Adipocyte (in vitro differentiated cells): ENCODE results near the gene KIF6.

Source experiments
- DNase-seq: peaks from one replicate; pipeline ENCODE4 v3.0.0-alpha.2; 2015; ENCODE audit warnings: low read depth
- H3K27me3 ChIP-seq: replicated peaks from 2 replicates; pipeline ENCODE4 v1.7.0; 2013; ENCODE audit warnings: mild to moderate bottlenecking, low read length, moderate library complexity; ENCODE audit not compliant: control insufficient read depth, insufficient read depth
- H3K36me3 ChIP-seq: 2 replicates; pipeline ENCODE4 v1.7.0; 2013; ENCODE audit warnings: low read length, mild to moderate bottlenecking, moderate library complexity; ENCODE audit not compliant: control insufficient read depth, insufficient read depth, severe bottlenecking
- H3K4me1 ChIP-seq: 2 replicates; pipeline ENCODE4 v1.7.0; 2013; ENCODE audit warnings: mild to moderate bottlenecking, low read length, moderate library complexity; ENCODE audit not compliant: control insufficient read depth, insufficient read depth
- H3K4me3 ChIP-seq: 2 replicates; pipeline ENCODE4 v1.7.0; 2013; ENCODE audit warnings: mild to moderate bottlenecking, low read length, moderate library complexity
- H3K9ac ChIP-seq: 2 replicates; pipeline ENCODE4 v1.7.0; 2013; ENCODE audit warnings: mild to moderate bottlenecking, low read length, moderate library complexity
- H3K9me3 ChIP-seq: 2 replicates; pipeline ENCODE4 v1.7.0; 2013; ENCODE audit warnings: mild to moderate bottlenecking, low read length, moderate library complexity; ENCODE audit not compliant: control insufficient read depth

Gene KIF6

DNA sequence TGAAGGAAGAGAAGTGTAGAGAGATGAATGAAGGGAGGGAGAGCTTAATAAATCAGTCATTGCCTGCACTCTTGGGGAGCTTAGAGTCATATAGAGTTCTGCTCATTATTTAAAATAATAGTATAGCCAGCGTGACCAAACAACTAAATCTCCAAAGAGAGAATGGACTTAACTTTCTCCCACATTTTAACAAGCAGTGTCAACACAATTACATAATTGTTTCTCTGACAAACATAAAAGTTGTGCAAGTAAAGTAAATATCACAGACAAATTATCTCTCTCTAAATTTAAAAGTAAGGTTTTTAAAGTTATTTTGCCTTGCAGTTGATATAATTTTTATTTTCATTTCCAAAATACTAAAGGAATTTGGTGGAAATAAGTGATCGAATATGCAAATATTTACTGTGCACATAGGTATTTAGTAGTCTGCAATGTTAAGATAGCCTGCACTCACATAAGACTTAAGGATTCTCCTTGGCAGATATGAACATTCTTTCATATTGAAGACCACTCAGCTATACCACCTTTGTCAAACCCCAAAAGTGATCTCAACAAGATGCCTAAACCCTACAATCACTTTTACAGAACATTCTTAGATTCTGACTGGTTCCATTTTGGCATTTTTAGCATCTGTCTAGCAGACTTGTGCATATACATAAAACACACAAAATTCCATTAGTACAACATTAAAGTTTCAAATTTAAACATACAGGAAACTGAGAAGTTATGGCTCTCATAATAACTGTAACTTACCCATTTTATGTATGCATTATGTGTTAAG is 67.7 kb downstream of the KIF6 start:
- peak overlapping the region; percentile 34 for H3K4me3 ChIP-seq
- H3K9ac ChIP-seq: no peak overlapping the region
- no peak for DNase-seq
- no peaks in the 10 kb centered on the region for H3K36me3 ChIP-seq
- H3K9me3 ChIP-seq: no peaks in the 10 kb centered on the region
- H3K4me1 ChIP-seq: peaks cover 11% of the 10 kb centered on the region
- no peaks in the 10 kb centered on the region for H3K27me3 ChIP-seq

DNA sequence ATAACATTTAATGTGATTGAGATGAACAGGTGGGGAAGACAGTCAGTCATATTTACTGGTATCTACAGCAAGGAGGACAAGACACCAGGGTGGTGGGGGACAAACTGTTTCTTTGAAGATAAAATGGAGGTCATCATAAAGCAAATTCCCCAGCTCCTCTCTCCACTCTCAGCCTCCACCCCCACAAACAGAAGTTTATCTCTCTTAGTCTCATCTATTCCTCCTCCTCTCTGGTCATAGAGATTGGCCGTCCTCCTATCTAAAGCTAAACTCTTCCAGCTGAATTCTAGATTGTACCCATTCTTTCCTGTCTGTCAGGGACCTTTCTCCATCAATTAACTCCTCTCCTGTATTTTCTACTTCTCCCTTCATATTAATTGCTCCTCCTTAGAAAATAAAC is 71.1 kb downstream of the KIF6 start:
- Histone ChIP-seq H3K9me3 (no peaks in the 10 kb centered on the region), H3K27me3 (no peaks in the 10 kb centered on the region), H3K9ac (no peak overlapping the region), H3K4me3 (no peak overlapping the region), H3K36me3 (no peaks in the 10 kb centered on the region), H3K4me1 (peaks cover 21% of the 10 kb centered on the region)
- DNase-seq: no peak

DNA sequence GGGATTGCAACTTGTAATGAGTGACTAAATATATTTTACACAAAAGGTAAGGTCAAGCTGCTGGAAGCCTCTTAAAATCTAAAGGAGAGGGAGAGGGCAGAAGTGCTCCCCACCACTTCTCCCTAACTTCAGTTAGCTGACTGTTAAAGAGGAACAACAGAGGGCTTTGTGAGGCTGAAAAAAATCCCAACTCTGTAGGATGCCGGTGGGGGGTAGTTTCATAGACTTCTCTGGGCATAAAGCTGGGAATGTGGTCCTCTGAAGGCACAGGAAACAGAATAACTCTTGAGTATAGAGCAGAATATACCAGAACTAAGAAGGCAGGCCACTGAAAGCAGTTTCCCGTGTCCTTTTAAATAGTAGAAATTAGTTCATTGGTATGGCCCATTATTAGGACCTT is 71.6 kb downstream of the KIF6 start:
- Histone ChIP-seq H3K27me3 (no peaks in the 10 kb centered on the region), H3K9ac (no peak overlapping the region), H3K36me3 (no peaks in the 10 kb centered on the region), H3K4me3 (no peak overlapping the region), H3K4me1 (peaks cover 21% of the 10 kb centered on the region), H3K9me3 (no peaks in the 10 kb centered on the region)
- no peak for DNase-seq

DNA sequence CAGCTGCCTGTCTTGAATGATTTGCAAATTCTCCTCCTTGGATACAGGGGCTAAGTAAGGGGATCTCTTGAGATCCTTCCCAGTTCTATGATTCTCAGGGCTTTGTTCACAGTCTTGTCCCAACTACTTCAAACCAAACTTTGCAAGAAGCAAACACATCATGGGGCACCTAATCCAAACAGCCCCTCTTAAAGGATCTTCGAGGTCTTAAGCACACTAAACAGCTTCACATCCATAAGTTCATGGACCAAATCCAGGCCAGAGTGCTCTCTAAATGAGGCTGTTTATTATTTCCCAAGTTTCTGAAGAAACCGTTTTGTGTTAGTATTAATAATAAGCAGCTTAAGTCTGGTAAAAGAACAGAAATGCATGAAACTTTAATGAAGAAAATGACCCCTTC is 75.2 kb downstream of the KIF6 start:
- Histone ChIP-seq H3K9me3 (no peaks in the 10 kb centered on the region), H3K4me3 (no peak overlapping the region), H3K36me3 (no peaks in the 10 kb centered on the region), H3K9ac (no peak overlapping the region), H3K4me1 (peaks cover 23% of the 10 kb centered on the region), H3K27me3 (no peaks in the 10 kb centered on the region)
- DNase-seq: no peak

DNA sequence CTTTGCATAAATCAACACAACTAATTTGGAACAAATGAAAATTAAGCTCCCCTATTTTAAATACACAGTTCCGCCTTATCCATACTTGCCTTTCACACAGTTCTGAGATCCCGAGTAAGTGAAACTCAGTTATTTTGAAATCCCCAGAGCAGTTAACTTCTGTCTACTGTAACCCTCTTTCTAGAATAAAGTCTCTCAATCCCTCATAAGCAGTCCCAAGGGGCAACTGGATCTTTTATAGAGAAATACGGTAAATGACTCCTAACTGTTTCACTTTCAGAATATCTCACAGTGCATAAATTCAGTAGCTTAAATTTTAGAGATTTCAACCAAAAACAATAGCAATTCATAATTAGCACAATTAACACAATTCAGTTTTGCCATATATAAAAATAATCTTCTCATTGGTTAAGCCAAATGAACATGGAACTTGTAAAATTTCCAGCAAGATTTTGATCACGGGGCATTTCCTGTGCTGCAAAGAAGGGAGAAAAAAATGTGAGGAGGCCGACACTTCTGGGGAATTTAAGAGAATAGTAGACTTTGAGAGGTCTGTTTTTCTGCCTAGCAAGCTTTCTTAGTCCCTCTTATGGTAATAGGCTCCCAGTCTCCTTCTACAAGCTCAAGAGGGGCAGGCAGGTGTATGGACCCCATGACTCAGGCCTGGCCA is 78.3 kb downstream of the KIF6 start:
- Histone ChIP-seq H3K4me3 (peak overlapping the region; percentile 63), H3K9ac (peak overlapping the region; percentile 60), H3K27me3 (no peaks in the 10 kb centered on the region), H3K36me3 (no peaks in the 10 kb centered on the region), H3K4me1 (peaks cover 23% of the 10 kb centered on the region), H3K9me3 (no peaks in the 10 kb centered on the region)
- DNase-seq: no peak

DNA sequence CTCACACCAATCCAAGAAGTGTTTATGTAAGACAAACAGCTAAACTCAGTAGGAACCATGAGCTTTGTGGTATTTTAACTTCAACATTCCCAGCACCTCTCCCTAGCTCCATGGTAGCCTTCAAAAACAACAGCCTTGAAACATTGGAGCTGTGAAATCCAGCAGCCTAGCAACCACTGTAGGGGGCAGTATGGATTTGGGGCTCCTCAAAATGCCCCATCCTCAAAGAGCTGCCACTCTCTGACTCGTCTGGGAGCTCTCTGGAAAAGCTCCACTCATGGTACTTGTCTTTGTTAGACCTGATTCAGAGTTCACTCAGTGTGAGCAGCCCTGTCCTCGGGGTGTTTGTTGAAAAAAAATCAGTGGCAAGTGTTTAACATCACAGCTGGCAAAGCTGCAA is 82.9 kb downstream of the KIF6 start:
- no peaks in the 10 kb centered on the region for H3K9me3 ChIP-seq
- no peaks in the 10 kb centered on the region for H3K36me3 ChIP-seq
- H3K9ac ChIP-seq: no peak overlapping the region
- no peaks in the 10 kb centered on the region for H3K27me3 ChIP-seq
- no peak overlapping the region for H3K4me3 ChIP-seq
- peaks cover 10% of the 10 kb centered on the region for H3K4me1 ChIP-seq
- DNase-seq: no peak

DNA sequence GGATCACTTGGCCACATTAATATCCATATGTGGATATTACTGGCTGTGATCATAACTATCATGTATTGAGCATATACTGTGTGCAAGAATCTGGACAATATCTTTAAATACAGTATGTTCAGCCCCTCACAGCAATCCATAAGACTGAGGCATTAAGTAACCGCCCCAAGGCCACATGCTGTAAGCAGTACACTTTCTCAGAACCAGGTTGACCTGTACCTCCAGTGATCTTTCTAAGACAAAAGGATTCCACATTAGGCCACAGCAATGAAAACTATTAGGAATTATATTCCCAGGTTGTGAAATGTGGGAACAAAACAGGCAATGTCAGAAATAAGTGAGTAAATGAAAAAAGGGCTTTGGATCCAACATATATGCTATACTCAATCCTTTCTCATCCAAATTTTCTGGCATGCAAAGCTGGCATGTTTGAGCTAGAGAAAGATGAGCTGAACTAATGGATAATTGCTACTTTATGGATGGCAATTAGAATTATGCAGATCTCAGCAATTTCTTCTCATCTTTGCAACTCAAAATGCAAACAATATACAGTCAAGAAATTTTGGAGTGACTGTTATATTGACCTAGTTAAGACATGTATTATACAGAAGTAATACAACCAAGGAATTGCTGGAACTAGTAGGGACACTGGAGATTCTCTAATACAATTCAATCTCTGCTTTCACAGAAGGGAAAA is 86.9 kb downstream of the KIF6 start:
- DNase-seq: no peak
- Histone ChIP-seq H3K36me3 (no peaks in the 10 kb centered on the region), H3K4me1 (no peaks in the 10 kb centered on the region)

DNA sequence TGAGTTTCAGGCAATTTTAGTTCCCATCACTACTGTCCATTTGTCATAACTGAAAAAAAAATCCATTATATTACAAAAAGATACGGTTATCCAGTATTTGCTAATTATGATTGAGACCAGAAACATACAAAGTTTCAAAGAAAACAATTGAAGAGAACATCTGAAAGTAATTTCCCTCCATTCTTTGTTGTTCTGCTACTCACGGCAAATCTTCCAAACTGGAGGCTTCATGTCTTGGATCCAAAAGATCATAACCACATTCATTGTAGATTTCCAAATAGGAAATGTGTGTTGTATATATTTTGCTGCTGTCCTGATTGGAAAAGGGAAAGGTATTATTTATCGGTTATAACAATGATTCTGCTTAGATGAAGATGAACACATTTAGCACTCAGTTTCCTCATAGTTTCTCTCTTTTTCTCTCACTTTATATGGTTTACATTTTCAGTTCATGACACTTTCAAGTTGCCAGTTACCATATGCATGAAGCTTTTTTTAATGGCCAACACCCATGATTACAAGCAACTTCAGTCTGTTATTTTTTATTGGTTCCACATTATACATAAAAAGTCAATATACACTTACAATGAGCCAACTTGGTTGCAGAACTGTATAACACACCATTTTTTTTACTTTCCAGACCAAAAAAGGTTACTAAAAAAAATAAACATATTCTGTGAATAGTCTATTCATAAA is 90.4 kb downstream of the KIF6 start:
- Histone ChIP-seq H3K27me3 (no peaks in the 10 kb centered on the region), H3K9me3 (no peaks in the 10 kb centered on the region), H3K4me1 (no peaks in the 10 kb centered on the region), H3K9ac (no peak overlapping the region), H3K36me3 (no peaks in the 10 kb centered on the region), H3K4me3 (no peak overlapping the region)
- no peak for DNase-seq

More for the DNA sequence above, 86.9 kb downstream of the KIF6 start:
- Histone ChIP-seq H3K4me3 (no peak overlapping the region), H3K9me3 (no peaks in the 10 kb centered on the region), H3K9ac (no peak overlapping the region), H3K27me3 (no peaks in the 10 kb centered on the region)

DNA sequence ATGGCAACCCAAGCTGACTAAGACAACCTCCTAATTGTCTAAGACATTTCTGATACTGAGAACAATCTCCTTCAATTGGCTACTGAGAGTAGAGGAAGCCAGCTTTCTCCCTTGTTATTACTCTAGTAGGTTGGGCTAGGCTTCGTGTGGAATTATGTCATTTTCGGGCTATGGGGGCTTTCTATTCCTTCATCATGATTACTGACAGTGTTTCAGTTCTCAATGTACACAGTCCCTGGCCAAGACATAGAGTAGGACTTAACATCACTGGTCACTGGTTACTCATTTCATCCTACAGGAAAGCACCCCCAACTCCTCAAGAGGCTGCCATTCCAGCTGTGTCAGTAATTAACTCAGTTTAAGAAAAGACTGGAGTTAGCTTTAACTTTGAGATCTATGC is 100.0 kb downstream of the KIF6 start:
- no peaks in the 10 kb centered on the region for H3K27me3 ChIP-seq
- H3K9me3 ChIP-seq: no peaks in the 10 kb centered on the region
- no peak for DNase-seq
- no peak overlapping the region for H3K9ac ChIP-seq
- H3K36me3 ChIP-seq: no peaks in the 10 kb centered on the region
- no peaks in the 10 kb centered on the region for H3K4me1 ChIP-seq
- H3K4me3 ChIP-seq: no peak overlapping the region

DNA sequence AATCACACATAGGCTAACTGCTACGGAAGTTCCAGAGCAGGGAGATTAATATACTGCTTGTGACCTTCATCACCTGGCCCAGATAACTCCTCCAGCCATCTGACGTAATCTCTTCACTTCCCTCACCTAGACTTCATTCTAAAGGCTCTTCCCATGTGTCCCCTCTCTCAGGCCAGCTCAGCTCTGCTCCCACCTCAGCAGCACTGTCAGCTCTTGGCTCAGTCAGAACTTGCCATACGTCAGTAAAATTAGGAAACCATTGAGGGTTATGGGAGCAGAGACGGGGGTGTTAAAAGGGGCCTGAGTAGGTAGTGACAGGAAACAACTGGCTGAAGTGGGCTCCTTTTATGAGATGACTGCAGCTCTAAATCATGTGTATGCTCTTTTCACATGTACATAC is 101.5 kb downstream of the KIF6 start:
- Histone ChIP-seq H3K9ac (no peak overlapping the region), H3K36me3 (no peaks in the 10 kb centered on the region), H3K27me3 (no peaks in the 10 kb centered on the region), H3K4me3 (no peak overlapping the region), H3K4me1 (no peaks in the 10 kb centered on the region), H3K9me3 (no peaks in the 10 kb centered on the region)
- DNase-seq: no peak

DNA sequence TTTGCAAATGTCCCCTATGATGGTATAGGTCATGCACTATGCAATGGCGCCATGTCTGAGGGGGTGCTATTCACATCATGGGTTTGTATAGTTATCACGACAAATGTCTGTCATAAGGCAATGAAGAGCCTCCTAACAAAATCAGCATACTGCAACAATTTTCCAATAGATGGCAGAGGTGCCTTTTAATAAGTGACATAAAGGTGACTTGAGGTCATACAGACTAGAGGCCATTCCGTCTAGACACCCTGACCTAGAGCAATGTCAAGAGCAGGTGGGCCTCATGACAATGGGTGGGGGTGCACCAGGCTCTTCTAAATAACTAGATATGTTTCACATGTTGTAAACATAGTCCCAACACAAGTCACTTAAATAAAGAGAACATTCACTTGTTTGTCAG is 107.7 kb downstream of the KIF6 start:
- Histone ChIP-seq H3K4me3 (no peak overlapping the region), H3K9me3 (no peaks in the 10 kb centered on the region), H3K36me3 (no peaks in the 10 kb centered on the region), H3K4me1 (no peaks in the 10 kb centered on the region), H3K27me3 (no peaks in the 10 kb centered on the region), H3K9ac (no peak overlapping the region)
- no peak for DNase-seq
